GM18498 (cell line): ENCODE measurements around the gene RAB3D.
A peak's percentile ranks its signal among the peaks of the same experiment; 100 is the strongest.
"Not testable (repeated sequence)": the region's sequence is repeated elsewhere in the genome, so short reads cannot be mapped to it uniquely, and the experiment has no call there.

Experiments
- ATAC-seq: cut with Tn5 transposase; IDR thresholded peaks from one replicate; pipeline ENCODE4 v1.9.1; 2021; ENCODE audit warnings: mild to moderate bottlenecking, moderate library complexity; ENCODE audit not compliant: unreplicated experiment

Gene RAB3D

GRCh38 chr19:11367528-11367927, 28.1 kb upstream of the RAB3D start:
- no peak for ATAC-seq

GRCh38 chr19:11365557-11366117, 26.2 kb upstream of the RAB3D start:
- no peak for ATAC-seq

- no peak for ATAC-seq
These were observed 25.5 kb upstream of the RAB3D start for GRCh38 chr19:11364935-11365334.

- ATAC-seq = no peak
These were observed 24.9 kb upstream of the RAB3D start for GRCh38 chr19:11364296-11364904.

GRCh38 chr19:11363881-11364280, 24.4 kb upstream of the RAB3D start:
- no peak for ATAC-seq

GRCh38 chr19:11361771-11362731, 22.6 kb upstream of the RAB3D start:
- ATAC-seq = no peak

GRCh38 chr19:11361037-11361770, 21.7 kb upstream of the RAB3D start:
- no peak for ATAC-seq

GRCh38 chr19:11359421-11359820, 20.0 kb upstream of the RAB3D start:
- no peak for ATAC-seq

GRCh38 chr19:11356676-11357550, 17.5 kb upstream of the RAB3D start:
- no peak for ATAC-seq

GRCh38 chr19:11356074-11356397, 16.6 kb upstream of the RAB3D start:
- no peak for ATAC-seq

- no peak for ATAC-seq
These were observed 16.0 kb upstream of the RAB3D start, which contains the start of gene PLPPR2 for GRCh38 chr19:11355160-11356073. TSS of gene PLPPR2 (plus strand) at chr19:11355432. CDS start at chr19:11357674, 2,242 bp downstream.

- ATAC-seq = not testable (repeated sequence)
These were observed 14.6 kb upstream of the RAB3D start for GRCh38 chr19:11354102-11354501.

GRCh38 chr19:11349171-11349570, 9.7 kb upstream of the RAB3D start:
- ATAC-seq = no peak

- ATAC-seq = no peak
These were observed 8.1 kb upstream of the RAB3D start for GRCh38 chr19:11347546-11348039.

GRCh38 chr19:11346104-11346940, 6.9 kb upstream of the RAB3D start, which contains the start of the genes CCDC159 and TMEM205:
TSS of gene CCDC159 (plus strand) at chr19:11346519. CDS start at chr19:11346607, 88 bp downstream.
TSS of gene TMEM205 (minus strand) at chr19:11346268. CDS start at chr19:11345619, 649 bp downstream.
- ATAC-seq = peak; percentile 92

- ATAC-seq = no peak
These were observed 5.8 kb upstream of the RAB3D start for GRCh38 chr19:11345122-11345803.

- ATAC-seq = no peak
These were observed 3.0 kb upstream of the RAB3D start for GRCh38 chr19:11342429-11342828.
